ENCODE results near the gene PPL. TPM values are rescaled to one million over a fixed set of nuclear protein-coding genes. Genes with fewer than 3 reads are reported as not detected.

The PPL gene
- total and polyA plus RNA-seq, 4 donors: 19.9 to 89.0 (median 52.8) TPM

- TF ChIP-seq, protein P1, sequence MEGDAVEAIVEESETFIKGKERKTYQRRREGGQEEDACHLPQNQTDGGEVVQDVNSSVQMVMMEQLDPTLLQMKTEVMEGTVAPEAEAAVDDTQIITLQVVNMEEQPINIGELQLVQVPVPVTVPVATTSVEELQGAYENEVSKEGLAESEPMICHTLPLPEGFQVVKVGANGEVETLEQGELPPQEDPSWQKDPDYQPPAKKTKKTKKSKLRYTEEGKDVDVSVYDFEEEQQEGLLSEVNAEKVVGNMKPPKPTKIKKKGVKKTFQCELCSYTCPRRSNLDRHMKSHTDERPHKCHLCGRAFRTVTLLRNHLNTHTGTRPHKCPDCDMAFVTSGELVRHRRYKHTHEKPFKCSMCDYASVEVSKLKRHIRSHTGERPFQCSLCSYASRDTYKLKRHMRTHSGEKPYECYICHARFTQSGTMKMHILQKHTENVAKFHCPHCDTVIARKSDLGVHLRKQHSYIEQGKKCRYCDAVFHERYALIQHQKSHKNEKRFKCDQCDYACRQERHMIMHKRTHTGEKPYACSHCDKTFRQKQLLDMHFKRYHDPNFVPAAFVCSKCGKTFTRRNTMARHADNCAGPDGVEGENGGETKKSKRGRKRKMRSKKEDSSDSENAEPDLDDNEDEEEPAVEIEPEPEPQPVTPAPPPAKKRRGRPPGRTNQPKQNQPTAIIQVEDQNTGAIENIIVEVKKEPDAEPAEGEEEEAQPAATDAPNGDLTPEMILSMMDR (IDR thresholded peaks at IDR 0.05; ENCODE audit: control extremely low read depth, extremely low read depth): no peak
- H3K36me3 ChIP-seq (ENCODE audit: control insufficient read depth in 4 of 4, insufficient read depth in 4 of 4, low read length in 4 of 4): peaks cover 2 to 58% (median 3%) of the 10 kb centered on the region in 4 donors
- peaks cover 0 to 2% (median 0%) of the 10 kb centered on the region in 4 donors for H3K9me3 ChIP-seq (ENCODE audit: control insufficient read depth in 4 of 4, insufficient read depth in 3 of 4, low read length in 3 of 4)
- H3K4me1 ChIP-seq (ENCODE audit: control insufficient read depth in 5 of 5, insufficient read depth in 5 of 5, low read length in 5 of 5): peaks cover 0 to 20% (median 5%) of the 10 kb centered on the region in 5 donors
- 87 to 93% methylated on average over 11 of the region's 11 CpGs for WGBS, 2 donors
- DNase-seq: no peak
- no peak overlapping the region for H3K9ac ChIP-seq (ENCODE audit: insufficient read depth in 1 of 2, low read length in 2 of 2)
- no peak overlapping the region for H3K27ac ChIP-seq (ENCODE audit: low read depth in 1 of 2, low read length in 1 of 2)
- H3K27me3 ChIP-seq (ENCODE audit: control insufficient read depth in 3 of 3, insufficient read depth in 3 of 3, low read length in 2 of 3): no peaks in the 10 kb centered on the region
- H3K4me3 ChIP-seq: no peak overlapping the region
- ATAC-seq (ENCODE audit: insufficient read depth, low FRiP score): no peak
Observed at GRCh38 chr16:4890026-4890425, 46.9 kb downstream of the PPL start.

GRCh38 chr16:4888428-4889135 is 48.4 kb downstream of the PPL start:
- no peaks in the 10 kb centered on the region for H3K27me3 ChIP-seq (ENCODE audit: control insufficient read depth in 3 of 3, insufficient read depth in 3 of 3, low read length in 2 of 3)
- peaks cover 7 to 68% (median 11%) of the 10 kb centered on the region in 4 donors for H3K36me3 ChIP-seq (ENCODE audit: control insufficient read depth in 4 of 4, insufficient read depth in 4 of 4, low read length in 4 of 4)
- ATAC-seq (ENCODE audit: insufficient read depth, low FRiP score) (no peak), DNase-seq (no peak)
- peaks cover 0 to 2% (median 0%) of the 10 kb centered on the region in 4 donors for H3K9me3 ChIP-seq (ENCODE audit: control insufficient read depth in 4 of 4, insufficient read depth in 3 of 4, low read length in 3 of 4)
- 83 to 86% methylated on average over 9 of the region's 9 CpGs for WGBS, 2 donors
- H3K4me1 ChIP-seq (ENCODE audit: control insufficient read depth in 5 of 5, insufficient read depth in 5 of 5, low read length in 5 of 5): peaks cover 0 to 20% (median 5%) of the 10 kb centered on the region in 5 donors
- H3K4me3 ChIP-seq: no peak overlapping the region
- no peak overlapping the region for H3K27ac ChIP-seq (ENCODE audit: low read depth in 1 of 2, low read length in 1 of 2)
- no peak overlapping the region for H3K9ac ChIP-seq (ENCODE audit: insufficient read depth in 1 of 2, low read length in 2 of 2)
- TF ChIP-seq, protein P1 (IDR thresholded peaks at IDR 0.05; ENCODE audit: control extremely low read depth, extremely low read depth): no peak

DNA sequence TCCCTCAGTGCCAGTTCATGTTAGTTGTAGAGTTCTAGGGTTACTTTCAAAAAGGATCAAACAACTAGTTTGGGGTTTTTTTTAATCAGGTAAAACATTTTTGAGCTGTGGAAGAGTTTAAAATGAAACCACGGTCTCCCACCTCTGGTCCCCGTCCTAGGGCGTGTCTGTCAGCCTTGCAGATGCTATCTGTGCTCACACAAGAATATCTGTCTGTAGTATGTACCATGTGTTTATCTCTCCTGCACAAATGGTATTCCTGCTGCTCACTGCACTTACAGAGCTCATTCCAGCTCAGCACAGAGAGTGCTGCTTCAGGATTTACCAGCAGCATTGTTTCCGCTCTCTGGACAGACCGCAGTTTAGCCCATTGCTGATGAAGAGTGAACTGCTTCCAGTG is 50.8 kb downstream of the PPL start:
- no peak for ATAC-seq (ENCODE audit: insufficient read depth, low FRiP score)
- peaks cover 0 to 8% (median 0%) of the 10 kb centered on the region in 5 donors for H3K4me1 ChIP-seq (ENCODE audit: control insufficient read depth in 5 of 5, insufficient read depth in 5 of 5, low read length in 5 of 5)
- WGBS, 2 donors: 96 to 98% methylated on average over 5 of the region's 5 CpGs
- TF ChIP-seq, protein P1 (IDR thresholded peaks at IDR 0.05; ENCODE audit: control extremely low read depth, extremely low read depth): no peak
- peaks cover 12 to 69% (median 24%) of the 10 kb centered on the region in 4 donors for H3K36me3 ChIP-seq (ENCODE audit: control insufficient read depth in 4 of 4, insufficient read depth in 4 of 4, low read length in 4 of 4)
- H3K9me3 ChIP-seq (ENCODE audit: control insufficient read depth in 4 of 4, insufficient read depth in 3 of 4, low read length in 3 of 4): no peaks in the 10 kb centered on the region
- DNase-seq: no peak
- no peak overlapping the region for H3K27ac ChIP-seq (ENCODE audit: low read depth in 1 of 2, low read length in 1 of 2)
- H3K9ac ChIP-seq (ENCODE audit: insufficient read depth in 1 of 2, low read length in 2 of 2): no peak overlapping the region
- H3K27me3 ChIP-seq (ENCODE audit: control insufficient read depth in 3 of 3, insufficient read depth in 3 of 3, low read length in 2 of 3): no peaks in the 10 kb centered on the region
- no peak overlapping the region for H3K4me3 ChIP-seq
